ENCODE results near the gene RIPOR3. TPM values are rescaled to one million over a fixed set of nuclear protein-coding genes. Genes with fewer than 3 reads are reported as not detected.

Gene RIPOR3
- total and polyA plus RNA-seq, 9 of the 15 experiments (the other 6 are each of a cell fraction or from before 2014, with no cell fraction given), result 3.3 to 62.7 (median 21.4) TPM

DNA sequence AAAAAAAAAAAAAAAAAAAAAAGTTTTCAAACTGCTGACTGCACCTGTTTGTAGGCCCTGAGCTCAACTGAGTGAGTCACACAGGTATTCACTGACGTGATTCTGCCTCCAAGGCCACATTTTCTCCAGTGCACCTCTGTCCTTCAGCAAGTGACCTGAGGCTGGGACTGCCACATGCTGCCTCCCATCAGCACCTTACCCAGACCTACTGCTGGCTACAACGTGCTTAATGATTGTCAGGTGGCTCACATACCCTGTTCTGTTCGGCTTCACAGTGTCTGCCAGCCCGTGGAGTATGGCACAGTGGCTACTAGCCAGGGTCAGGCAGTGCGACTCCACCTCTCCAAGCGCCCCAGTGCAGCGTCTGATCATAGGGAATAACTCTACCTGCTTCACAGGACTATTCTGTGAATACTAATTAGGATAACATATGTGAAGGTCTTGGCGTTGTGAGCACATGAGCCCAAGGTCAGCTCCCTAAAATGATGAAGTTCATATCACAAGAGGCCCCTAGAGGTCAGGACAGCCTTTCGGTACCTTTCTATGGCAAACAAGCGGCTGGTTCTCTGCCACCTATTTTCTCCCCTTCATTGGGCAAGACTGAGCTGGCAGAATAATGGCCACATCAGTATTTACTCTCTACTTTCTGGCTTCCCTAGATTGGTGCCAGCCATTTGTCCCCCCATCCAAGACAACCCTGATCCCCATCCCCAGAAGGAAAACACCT, 28.1 kb downstream of the RIPOR3 start (continued):
- TF ChIP-seq ZNF23 (CRISPR knock-in tag; IDR thresholded peaks at IDR 0.05) (no peak), RHOXF2B (CRISPR knock-in tag; conservative IDR thresholded peaks at IDR 0.05) (no peak), ZBTB43 (CRISPR knock-in tag; IDR thresholded peaks at IDR 0.05) (no peak), ZFP1 (CRISPR knock-in tag; IDR thresholded peaks at IDR 0.05) (no peak), ZNF274 (IDR thresholded peaks at IDR 0.05; ENCODE audit: borderline replicate concordance, low read depth, low read length) (no peak), ZBTB5 (IDR thresholded peaks at IDR 0.05) (no peak), ELK1 (CRISPR knock-in tag; IDR thresholded peaks at IDR 0.05) (no peak)
- TF ChIP-seq, protein P1, sequence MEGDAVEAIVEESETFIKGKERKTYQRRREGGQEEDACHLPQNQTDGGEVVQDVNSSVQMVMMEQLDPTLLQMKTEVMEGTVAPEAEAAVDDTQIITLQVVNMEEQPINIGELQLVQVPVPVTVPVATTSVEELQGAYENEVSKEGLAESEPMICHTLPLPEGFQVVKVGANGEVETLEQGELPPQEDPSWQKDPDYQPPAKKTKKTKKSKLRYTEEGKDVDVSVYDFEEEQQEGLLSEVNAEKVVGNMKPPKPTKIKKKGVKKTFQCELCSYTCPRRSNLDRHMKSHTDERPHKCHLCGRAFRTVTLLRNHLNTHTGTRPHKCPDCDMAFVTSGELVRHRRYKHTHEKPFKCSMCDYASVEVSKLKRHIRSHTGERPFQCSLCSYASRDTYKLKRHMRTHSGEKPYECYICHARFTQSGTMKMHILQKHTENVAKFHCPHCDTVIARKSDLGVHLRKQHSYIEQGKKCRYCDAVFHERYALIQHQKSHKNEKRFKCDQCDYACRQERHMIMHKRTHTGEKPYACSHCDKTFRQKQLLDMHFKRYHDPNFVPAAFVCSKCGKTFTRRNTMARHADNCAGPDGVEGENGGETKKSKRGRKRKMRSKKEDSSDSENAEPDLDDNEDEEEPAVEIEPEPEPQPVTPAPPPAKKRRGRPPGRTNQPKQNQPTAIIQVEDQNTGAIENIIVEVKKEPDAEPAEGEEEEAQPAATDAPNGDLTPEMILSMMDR (IDR thresholded peaks at IDR 0.05 in 2 of 3, conservative IDR thresholded peaks at IDR 0.05 in 1 of 3; ENCODE audit: insufficient read depth in 2 of 3, low read depth in 1 of 3, low read length in 3 of 3), result peak; percentile 41 to 56 (median 47); a peak in 4 of 6 replicates
- TF ChIP-seq, protein P2, sequence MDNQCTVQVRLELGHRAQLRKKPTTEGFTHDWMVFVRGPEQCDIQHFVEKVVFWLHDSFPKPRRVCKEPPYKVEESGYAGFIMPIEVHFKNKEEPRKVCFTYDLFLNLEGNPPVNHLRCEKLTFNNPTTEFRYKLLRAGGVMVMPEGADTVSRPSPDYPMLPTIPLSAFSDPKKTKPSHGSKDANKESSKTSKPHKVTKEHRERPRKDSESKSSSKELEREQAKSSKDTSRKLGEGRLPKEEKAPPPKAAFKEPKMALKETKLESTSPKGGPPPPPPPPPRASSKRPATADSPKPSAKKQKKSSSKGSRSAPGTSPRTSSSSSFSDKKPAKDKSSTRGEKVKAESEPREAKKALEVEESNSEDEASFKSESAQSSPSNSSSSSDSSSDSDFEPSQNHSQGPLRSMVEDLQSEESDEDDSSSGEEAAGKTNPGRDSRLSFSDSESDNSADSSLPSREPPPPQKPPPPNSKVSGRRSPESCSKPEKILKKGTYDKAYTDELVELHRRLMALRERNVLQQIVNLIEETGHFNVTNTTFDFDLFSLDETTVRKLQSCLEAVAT (IDR thresholded peaks at IDR 0.05), result no peak
- TF ChIP-seq, protein P3, sequence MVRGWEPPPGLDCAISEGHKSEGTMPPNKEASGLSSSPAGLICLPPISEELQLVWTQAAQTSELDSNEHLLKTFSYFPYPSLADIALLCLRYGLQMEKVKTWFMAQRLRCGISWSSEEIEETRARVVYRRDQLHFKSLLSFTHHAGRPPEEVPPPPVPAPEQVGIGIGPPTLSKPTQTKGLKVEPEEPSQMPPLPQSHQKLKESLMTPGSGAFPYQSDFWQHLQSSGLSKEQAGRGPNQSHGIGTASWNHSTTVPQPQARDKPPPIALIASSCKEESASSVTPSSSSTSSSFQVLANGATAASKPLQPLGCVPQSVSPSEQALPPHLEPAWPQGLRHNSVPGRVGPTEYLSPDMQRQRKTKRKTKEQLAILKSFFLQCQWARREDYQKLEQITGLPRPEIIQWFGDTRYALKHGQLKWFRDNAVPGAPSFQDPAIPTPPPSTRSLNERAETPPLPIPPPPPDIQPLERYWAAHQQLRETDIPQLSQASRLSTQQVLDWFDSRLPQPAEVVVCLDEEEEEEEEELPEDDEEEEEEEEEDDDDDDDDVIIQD (CRISPR knock-in tag; IDR thresholded peaks at IDR 0.05), result no peak
- TF ChIP-seq, protein P4, sequence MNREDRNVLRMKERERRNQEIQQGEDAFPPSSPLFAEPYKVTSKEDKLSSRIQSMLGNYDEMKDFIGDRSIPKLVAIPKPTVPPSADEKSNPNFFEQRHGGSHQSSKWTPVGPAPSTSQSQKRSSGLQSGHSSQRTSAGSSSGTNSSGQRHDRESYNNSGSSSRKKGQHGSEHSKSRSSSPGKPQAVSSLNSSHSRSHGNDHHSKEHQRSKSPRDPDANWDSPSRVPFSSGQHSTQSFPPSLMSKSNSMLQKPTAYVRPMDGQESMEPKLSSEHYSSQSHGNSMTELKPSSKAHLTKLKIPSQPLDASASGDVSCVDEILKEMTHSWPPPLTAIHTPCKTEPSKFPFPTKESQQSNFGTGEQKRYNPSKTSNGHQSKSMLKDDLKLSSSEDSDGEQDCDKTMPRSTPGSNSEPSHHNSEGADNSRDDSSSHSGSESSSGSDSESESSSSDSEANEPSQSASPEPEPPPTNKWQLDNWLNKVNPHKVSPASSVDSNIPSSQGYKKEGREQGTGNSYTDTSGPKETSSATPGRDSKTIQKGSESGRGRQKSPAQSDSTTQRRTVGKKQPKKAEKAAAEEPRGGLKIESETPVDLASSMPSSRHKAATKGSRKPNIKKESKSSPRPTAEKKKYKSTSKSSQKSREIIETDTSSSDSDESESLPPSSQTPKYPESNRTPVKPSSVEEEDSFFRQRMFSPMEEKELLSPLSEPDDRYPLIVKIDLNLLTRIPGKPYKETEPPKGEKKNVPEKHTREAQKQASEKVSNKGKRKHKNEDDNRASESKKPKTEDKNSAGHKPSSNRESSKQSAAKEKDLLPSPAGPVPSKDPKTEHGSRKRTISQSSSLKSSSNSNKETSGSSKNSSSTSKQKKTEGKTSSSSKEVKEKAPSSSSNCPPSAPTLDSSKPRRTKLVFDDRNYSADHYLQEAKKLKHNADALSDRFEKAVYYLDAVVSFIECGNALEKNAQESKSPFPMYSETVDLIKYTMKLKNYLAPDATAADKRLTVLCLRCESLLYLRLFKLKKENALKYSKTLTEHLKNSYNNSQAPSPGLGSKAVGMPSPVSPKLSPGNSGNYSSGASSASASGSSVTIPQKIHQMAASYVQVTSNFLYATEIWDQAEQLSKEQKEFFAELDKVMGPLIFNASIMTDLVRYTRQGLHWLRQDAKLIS (CRISPR knock-in tag; IDR thresholded peaks at IDR 0.05), result no peak

Data from K562 (cell line).